B cell (primary cell): ENCODE measurements around the gene IL4. TPM values are rescaled to one million over a fixed set of nuclear protein-coding genes. Genes with fewer than 3 reads are reported as not detected.

Experiments used
- ATAC-seq: fragments of 200-7000 bp; cut with Tn5 transposase; one replicate; pipeline ENCODE4 v1.10.0; 2021; ENCODE audit warnings: low read depth, mild to moderate bottlenecking, moderate number of reproducible peaks, moderate library complexity
- CTCF ChIA-PET: fragments of 350-600 bp; sonication (Branson Sonifier 250); formaldehyde crosslinking; loops from one replicate; lab custom pipeline; 2021; ENCODE audit warnings: antibody characterized with exemption, inconsistent platforms; lab: Charles Lee
- POLR2A ChIA-PET: fragments of 350-600 bp; sonication (Branson Sonifier 250); formaldehyde crosslinking; loops from one replicate; lab custom pipeline; 2021; ENCODE audit warnings: antibody characterized with exemption; lab: Charles Lee
- DNase-seq: peaks from one replicate; pipeline ENCODE4 v3.0.0; 2013
- H2AFZ ChIP-seq: 2 replicates; pipeline ENCODE4 v1.6.1; 2012; ENCODE audit warnings: mild to moderate bottlenecking, low read depth, low read length; ENCODE audit not compliant: insufficient read depth, poor library complexity, severe bottlenecking
- H3K27ac ChIP-seq, 2 donors: 1 replicate in 1 of 2; 2 replicates in 1 of 2; pipeline ENCODE4 v1.5.1; 2012 to 2013; ENCODE audit warnings: low read length in 2 of 2, mild to moderate bottlenecking in 2 of 2, moderate library complexity in 1 of 2
- H3K27me3 ChIP-seq, 4 experiments: fragments of 200-600 bp in 1 of 4; sonication (generic) in 1 of 4; replicated peaks in 1 of 4; 1 replicate in 2 of 4; 2 replicates in 2 of 4; pipeline versions ENCODE4 v1.6.1 to v1.7.0; 2013 to 2016; ENCODE audit warnings: low read length in 3 of 4, mild to moderate bottlenecking in 2 of 4, mixed read lengths in 1 of 4, moderate library complexity in 1 of 4; ENCODE audit not compliant: insufficient read depth in 4 of 4, control insufficient read depth in 3 of 4; ENCODE audit errors: control extremely low read depth in 1 of 4
- H3K36me3 ChIP-seq, 2 experiments: replicated peaks in 1 of 2; 1 replicate in 1 of 2; 2 replicates in 1 of 2; pipeline versions ENCODE4 v1.6.1 to v1.7.1; 2013; ENCODE audit warnings: low read length in 1 of 2; ENCODE audit not compliant: insufficient read depth in 2 of 2, control insufficient read depth in 1 of 2; ENCODE audit errors: control extremely low read depth in 1 of 2, extremely low read depth in 1 of 2
- H3K4me1 ChIP-seq, 2 donors: fragments of 200-600 bp in 1 of 2; sonication (generic) in 1 of 2; 1 replicate in 1 of 2; 2 replicates in 1 of 2; pipeline versions ENCODE4 v1.5.1 to v1.6.1; 2013 to 2017; ENCODE audit warnings: low read length in 2 of 2; ENCODE audit not compliant: control insufficient read depth in 2 of 2, insufficient read depth in 2 of 2
- H3K4me2 ChIP-seq: replicated peaks from 2 replicates; pipeline ENCODE3; 2012; ENCODE audit warnings: mild to moderate bottlenecking, low read depth, low read length; ENCODE audit not compliant: poor library complexity, severe bottlenecking
- H3K4me3 ChIP-seq, 5 experiments: fragments of 200-600 bp in 1 of 5; sonication (generic) in 1 of 5; 1 replicate in 3 of 5; 2 replicates in 2 of 5; pipeline versions ENCODE4 v1.5.1 to v1.7.0; 2011 to 2016; ENCODE audit warnings: low read length in 4 of 5, mild to moderate bottlenecking in 4 of 5, low read depth in 2 of 5, control low read depth in 1 of 5, moderate library complexity in 1 of 5; ENCODE audit not compliant: insufficient read depth in 1 of 5; ENCODE audit errors: control extremely low read depth in 1 of 5, extremely low read depth in 1 of 5
- H3K79me2 ChIP-seq: fragments of 200-600 bp; sonication (generic); one replicate; pipeline ENCODE4 v1.6.0; 2016; ENCODE audit warnings: low read length; ENCODE audit not compliant: control insufficient read depth, insufficient read depth
- H3K9ac ChIP-seq: fragments of 200-600 bp; sonication (generic); 2 replicates; pipeline ENCODE4 v1.6.1; 2017; ENCODE audit warnings: mild to moderate bottlenecking, low read length, moderate library complexity
- H3K9me3 ChIP-seq, 3 donors: one replicate each; pipeline versions ENCODE4 v1.6.1 to v1.7.1; 2013; ENCODE audit warnings: low read length in 2 of 3; ENCODE audit not compliant: control insufficient read depth in 2 of 3, insufficient read depth in 1 of 3; ENCODE audit errors: control extremely low read depth in 1 of 3
- H4K20me1 ChIP-seq: 2 replicates; pipeline ENCODE4 v1.6.0; 2012; ENCODE audit warnings: mild to moderate bottlenecking, low read length; ENCODE audit not compliant: insufficient read depth, control insufficient read depth, poor library complexity, severe bottlenecking
- H3K27ac Mint-ChIP-seq: one replicate; pipeline ENCODE4 v1.8.0; 2021; ENCODE audit warnings: mixed read lengths
- H3K27me3 Mint-ChIP-seq: one replicate; pipeline ENCODE4 v1.8.0; 2021; ENCODE audit warnings: mixed read lengths
- H3K4me1 Mint-ChIP-seq: one replicate; pipeline ENCODE4 v1.8.0; 2021; ENCODE audit warnings: mixed read lengths
- H3K4me3 Mint-ChIP-seq: one replicate; pipeline ENCODE4 v1.8.0; 2021; ENCODE audit warnings: mixed read lengths
- H3K9me3 Mint-ChIP-seq: one replicate; pipeline ENCODE4 v1.8.0; 2022; ENCODE audit warnings: mixed read lengths; ENCODE audit not compliant: insufficient read depth
- CTCF ChIP-seq: fragments of 200-600 bp; IDR thresholded peaks from one replicate; pipeline ENCODE4 v1.8.0; 2022; ENCODE audit warnings: antibody characterized with exemption, mild to moderate bottlenecking
- EZH2 ChIP-seq: IDR thresholded peaks from 2 replicates; pipeline ENCODE4 v1.6.1; 2012; ENCODE audit warnings: borderline replicate concordance, low read depth, mild to moderate bottlenecking, moderate library complexity, low read length; ENCODE audit not compliant: insufficient read depth, poor library complexity, severe bottlenecking
- WGBS: methylation state at CpG from one replicate; pipeline ENCODE4 v1.1.5; 2013; ENCODE audit warnings: missing lambda C conversion rate; ENCODE audit not compliant: insufficient coverage; 5-methylcytosine and 5-hydroxymethylcytosine counted together
- intact Hi-C: fragments of 100-400 bp; cut with micrococcal nuclease; formaldehyde crosslinking; loops from one replicate; pipeline ENCODE4 v1.10.0; 2022
- polyA plus RNA-seq: library from polyadenylated mRNA; depleted of rRNA; stranded (reverse); fragments of >200 nt; gene quantifications from 2 replicates; pipeline ENCODE4 v1.2.3, GENCODE V29; 2012
- total RNA-seq, 2 donors: library from RNA; stranded (reverse); fragments of 120-200 nt in 1 of 2; gene quantifications; 1 replicate in 1 of 2; 2 replicates in 1 of 2; pipeline versions ENCODE4 v1.2.3 to v1.2.4, GENCODE V29; 2013 to 2022

Gene IL4
- total and polyA plus RNA-seq, 2 donors (not counting 1 experiment from before 2014, with no cell fraction given): not detected

GRCh38 chr5:132659598-132660493 lies 13.9 kb upstream of the IL4 start:
- Histone ChIP-seq H2AFZ (no peak overlapping the region), H3K79me2 (no peaks in the 10 kb centered on the region), H3K4me3 (no peak overlapping the region), H3K9ac (no peak overlapping the region), H3K27ac (no peak overlapping the region), H3K4me1 (peaks cover 15 to 27% of the 10 kb centered on the region in 2 donors), H3K9me3 (peaks cover 0 to 8% (median 0%) of the 10 kb centered on the region in 3 donors), H3K36me3 (no peaks in the 10 kb centered on the region), H3K4me2 (no peak overlapping the region), H4K20me1 (no peaks in the 10 kb centered on the region), H3K27me3 (peaks cover 0 to 31% (median 9%) of the 10 kb centered on the region in 4 experiments)
- Mint-ChIP-seq H3K4me3 (no peak overlapping the region), H3K27ac (no peak overlapping the region), H3K9me3 (no peaks in the 10 kb centered on the region), H3K27me3 (peaks cover 18% of the 10 kb centered on the region), H3K4me1 (peaks cover 36% of the 10 kb centered on the region)
- intact Hi-C loops: no loop called here
- ATAC-seq (no peak), DNase-seq (no peak)
- WGBS: 88% methylated on average over 18 of the region's 23 CpGs
- CTCF ChIA-PET: interaction anchor here (1.1 kb wide), 1 partner anchor 160 kb away, joined by 4 read pairs; no protein-coding TSS in a partner anchor
- TF ChIP-seq CTCF (no peak), EZH2 (no peak)
- POLR2A ChIA-PET: no interaction called here
